Spleen (tissue), 7 donors: ENCODE data around the gene NHLRC4.

Source experiments
- POLR2A ChIP-seq, 3 donors: fragments of 450-650 bp; IDR thresholded peaks; one replicate each; pipeline ENCODE4 v1.5.1; 2017; ENCODE audit warnings: antibody characterized with exemption in 3 of 3, mild to moderate bottlenecking in 1 of 3
- TF ChIP-seq, protein P1 (sequence below), 11 experiments: fragments of 200-600 bp in 7 of 11; fragments of 450-650 bp in 4 of 11; sonication (generic) in 4 of 11; IDR thresholded peaks in 8 of 11; conservative IDR thresholded peaks in 3 of 11; 1 replicate in 7 of 11; 2 replicates in 4 of 11; pipeline versions ENCODE4 v1.4.0 to v1.8.0; 2016 to 2021; ENCODE audit warnings: antibody characterized with exemption in 11 of 11, inconsistent platforms in 4 of 11, mild to moderate bottlenecking in 1 of 11
- donor health status: DM: no; HTN: no; CAD: no; lungs with moderate emphysema.
- donor health status: DM: no; HTN: no; CAD: no.
- donor health status: DM: no; HTN: no; CAD: no.

DNA sequence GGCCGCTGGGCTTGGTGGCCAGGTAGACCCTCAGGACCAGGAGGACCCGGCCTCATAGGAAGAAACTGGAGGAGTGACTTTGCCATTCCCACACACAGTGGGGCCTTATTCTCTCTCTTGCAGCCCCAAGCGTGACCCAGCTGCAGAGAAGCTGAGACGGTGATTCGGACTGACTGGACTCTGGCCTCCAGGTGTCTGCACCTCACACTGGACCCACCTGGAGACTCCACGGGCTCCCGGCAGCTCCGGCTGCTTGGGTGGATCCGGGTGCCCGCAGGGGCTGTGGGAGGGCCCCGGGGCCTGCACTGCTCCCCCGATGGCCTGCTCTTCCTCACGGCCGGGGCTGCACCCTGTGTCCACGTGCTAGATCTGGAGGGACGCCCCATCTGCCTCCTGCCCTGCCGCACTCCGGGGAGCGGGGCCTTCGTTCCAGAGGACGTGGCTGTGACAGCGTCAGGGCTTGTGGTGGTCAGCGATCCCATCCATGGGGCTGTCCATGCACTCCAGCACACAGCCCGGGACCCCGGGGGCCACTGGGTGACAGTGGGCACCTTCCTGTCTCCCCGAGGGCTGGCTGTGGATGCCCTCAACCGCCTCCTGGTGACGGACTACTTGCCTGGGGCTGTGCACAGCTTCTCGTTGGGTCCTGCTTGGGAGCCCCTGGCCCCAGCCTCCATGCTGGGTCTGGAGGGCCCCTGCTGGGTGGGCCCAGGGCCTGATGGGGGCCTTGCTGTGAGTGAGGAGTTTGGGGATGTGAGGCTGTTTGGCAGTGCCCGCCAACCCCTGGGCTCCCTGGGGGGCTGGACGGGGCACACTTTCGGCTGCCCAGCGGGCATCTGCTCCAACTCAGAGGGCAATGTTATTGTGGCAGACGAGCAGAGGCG is 810 bp downstream of the NHLRC4 start:
- TF ChIP-seq, protein P1, sequence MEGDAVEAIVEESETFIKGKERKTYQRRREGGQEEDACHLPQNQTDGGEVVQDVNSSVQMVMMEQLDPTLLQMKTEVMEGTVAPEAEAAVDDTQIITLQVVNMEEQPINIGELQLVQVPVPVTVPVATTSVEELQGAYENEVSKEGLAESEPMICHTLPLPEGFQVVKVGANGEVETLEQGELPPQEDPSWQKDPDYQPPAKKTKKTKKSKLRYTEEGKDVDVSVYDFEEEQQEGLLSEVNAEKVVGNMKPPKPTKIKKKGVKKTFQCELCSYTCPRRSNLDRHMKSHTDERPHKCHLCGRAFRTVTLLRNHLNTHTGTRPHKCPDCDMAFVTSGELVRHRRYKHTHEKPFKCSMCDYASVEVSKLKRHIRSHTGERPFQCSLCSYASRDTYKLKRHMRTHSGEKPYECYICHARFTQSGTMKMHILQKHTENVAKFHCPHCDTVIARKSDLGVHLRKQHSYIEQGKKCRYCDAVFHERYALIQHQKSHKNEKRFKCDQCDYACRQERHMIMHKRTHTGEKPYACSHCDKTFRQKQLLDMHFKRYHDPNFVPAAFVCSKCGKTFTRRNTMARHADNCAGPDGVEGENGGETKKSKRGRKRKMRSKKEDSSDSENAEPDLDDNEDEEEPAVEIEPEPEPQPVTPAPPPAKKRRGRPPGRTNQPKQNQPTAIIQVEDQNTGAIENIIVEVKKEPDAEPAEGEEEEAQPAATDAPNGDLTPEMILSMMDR (IDR thresholded peaks at IDR 0.05 in 8 of 11, conservative IDR thresholded peaks at IDR 0.05 in 3 of 11), result no peak
- no peak for TF ChIP-seq POLR2A (IDR thresholded peaks at IDR 0.05)
